K562 (cell line): ENCODE measurements around the gene ABHD18. TPM values are rescaled to one million over a fixed set of nuclear protein-coding genes. Genes with fewer than 3 reads are reported as not detected.

Experiments
- BHLHE40 ChIP-seq: IDR thresholded peaks from 2 replicates; pipeline ENCODE4 v1.6.1; 2011; ENCODE audit warnings: low read length, improper control_type of control experiment
- CCNT2 ChIP-seq: IDR thresholded peaks from 2 replicates; pipeline ENCODE4 v1.6.1; 2011; ENCODE audit warnings: borderline replicate concordance, low read depth, mild to moderate bottlenecking, moderate library complexity, mixed read lengths, low read length; ENCODE audit not compliant: insufficient read length; ENCODE audit errors: extremely low read depth
- CREB1 ChIP-seq, 2 experiments: sonication (generic) in 1 of 2; formaldehyde crosslinking in 1 of 2; IDR thresholded peaks; 2 replicates each; pipeline versions ENCODE4 v1.6.1 to v1.8.0; 2012 to 2022; ENCODE audit warnings: inconsistent platforms in 1 of 2, mild to moderate bottlenecking in 1 of 2, missing genetic modification reagents in 1 of 2, moderate library complexity in 1 of 2
- CXXC5 ChIP-seq: fragments of 250-450 bp; sonication (Bioruptor Pico); IDR thresholded peaks from 2 replicates; pipeline ENCODE4 v1.8.0; 2022; ENCODE audit warnings: inconsistent platforms, mild to moderate bottlenecking, moderate library complexity
- GTF2F1 ChIP-seq: IDR thresholded peaks from 2 replicates; pipeline ENCODE4 v1.6.1; 2011; ENCODE audit warnings: low read depth, low read length, improper control_type of control experiment
- HIVEP1 ChIP-seq: fragments of 250-450 bp; sonication (Bioruptor Pico); IDR thresholded peaks from 2 replicates; pipeline ENCODE4 v1.4.0; 2020; ENCODE audit warnings: mild to moderate bottlenecking
- PRMT5 ChIP-seq: sonication (generic); formaldehyde crosslinking; IDR thresholded peaks from 2 replicates; pipeline ENCODE4 v1.5.0; 2020; ENCODE audit warnings: missing genetic modification reagents
- RAD51 ChIP-seq: fragments of 450-650 bp; IDR thresholded peaks from 2 replicates; pipeline ENCODE4 v1.7.1; 2016; ENCODE audit warnings: low read depth, mild to moderate bottlenecking, borderline replicate concordance
- SAFB ChIP-seq: fragments of 200-400 bp; formaldehyde crosslinking; IDR thresholded peaks from 2 replicates; pipeline ENCODE4 v1.6.1; 2017; ENCODE audit warnings: low read depth, low read length, borderline replicate concordance
- SP2 ChIP-seq: IDR thresholded peaks from 2 replicates; pipeline ENCODE4 v1.6.1; 2011; ENCODE audit warnings: mild to moderate bottlenecking, low read depth, low read length, moderate library complexity; ENCODE audit not compliant: poor library complexity, severe bottlenecking; ENCODE audit errors: extremely low read depth
- ZNF316 ChIP-seq: fragments of 450-650 bp; IDR thresholded peaks from 2 replicates; pipeline ENCODE4 v1.6.1; 2016
- ZNF57 ChIP-seq: fragments of 450-650 bp; formaldehyde crosslinking; IDR thresholded peaks from 2 replicates; pipeline ENCODE4 v1.4.0; 2020; ENCODE audit warnings: mild to moderate bottlenecking, moderate library complexity
- ZNF583 ChIP-seq: fragments of 250-450 bp; sonication (Bioruptor Pico); IDR thresholded peaks from 2 replicates; pipeline ENCODE4 v1.4.0; 2020
- ZNF586 ChIP-seq: fragments of 450-650 bp; formaldehyde crosslinking; conservative IDR thresholded peaks from 2 replicates; pipeline ENCODE4 v1.4.0; 2020; ENCODE audit warnings: mild to moderate bottlenecking, moderate library complexity
- polyA plus RNA-seq, 8 experiments: library from polyadenylated mRNA; depleted of rRNA in 4 of 8; stranded (reverse) in 5 of 8; unstranded in 3 of 8; fragments of >200 nt; fragmentation: Nextera tagmentation in 2 of 8; fragmentation: Illumina TruSeq in 1 of 8; extraction: Ambion mirVana in 2 of 8; extraction: Trizol in 1 of 8; gene quantifications; 2 replicates each; pipeline versions ENCODE4 v1.2.1 to v1.2.3, GENCODE V29; 2011 to 2014; ENCODE audit warnings: inconsistent platforms in 1 of 8, missing spikeins in 1 of 8
- total RNA-seq, 7 experiments: library from RNA; depleted of rRNA in 6 of 7; stranded (reverse); fragments of >200 nt in 6 of 7; fragmentation: Illumina TruSeq in 2 of 7; extraction: Trizol in 2 of 7; gene quantifications; 2 replicates each; pipeline versions ENCODE4 v1.2.1 to v1.2.3, GENCODE V29; 2011 to 2021; ENCODE audit warnings: low replicate concordance in 1 of 7
- TF ChIP-seq, protein P1 (sequence below): sonication (generic); formaldehyde crosslinking; IDR thresholded peaks from 2 replicates; pipeline ENCODE4 v1.8.1; 2023; ENCODE audit warnings: missing genetic modification reagents, mild to moderate bottlenecking, borderline replicate concordance
- TF ChIP-seq, protein P2 (sequence below): sonication (generic); formaldehyde crosslinking; IDR thresholded peaks from 2 replicates; pipeline ENCODE4 v1.8.1; 2022; ENCODE audit warnings: missing genetic modification reagents
- TF ChIP-seq, protein P3 (sequence below): fragments of 450-650 bp; IDR thresholded peaks from 2 replicates; pipeline ENCODE4 v1.6.1; 2017; ENCODE audit warnings: mild to moderate bottlenecking, moderate library complexity
- TF ChIP-seq, protein P4 (sequence below): fragments of 200-800 bp; sonication (Bioruptor generic); IDR thresholded peaks from 2 replicates; pipeline ENCODE4 v1.6.1; 2017; ENCODE audit warnings: missing genetic modification characterization, missing compliant biosample characterization

The ABHD18 gene
- total and polyA plus RNA-seq, 9 of the 15 experiments (the other 6 are each of a cell fraction or from before 2014, with no cell fraction given), result 6.1 to 25.0 (median 16.0) TPM

DNA sequence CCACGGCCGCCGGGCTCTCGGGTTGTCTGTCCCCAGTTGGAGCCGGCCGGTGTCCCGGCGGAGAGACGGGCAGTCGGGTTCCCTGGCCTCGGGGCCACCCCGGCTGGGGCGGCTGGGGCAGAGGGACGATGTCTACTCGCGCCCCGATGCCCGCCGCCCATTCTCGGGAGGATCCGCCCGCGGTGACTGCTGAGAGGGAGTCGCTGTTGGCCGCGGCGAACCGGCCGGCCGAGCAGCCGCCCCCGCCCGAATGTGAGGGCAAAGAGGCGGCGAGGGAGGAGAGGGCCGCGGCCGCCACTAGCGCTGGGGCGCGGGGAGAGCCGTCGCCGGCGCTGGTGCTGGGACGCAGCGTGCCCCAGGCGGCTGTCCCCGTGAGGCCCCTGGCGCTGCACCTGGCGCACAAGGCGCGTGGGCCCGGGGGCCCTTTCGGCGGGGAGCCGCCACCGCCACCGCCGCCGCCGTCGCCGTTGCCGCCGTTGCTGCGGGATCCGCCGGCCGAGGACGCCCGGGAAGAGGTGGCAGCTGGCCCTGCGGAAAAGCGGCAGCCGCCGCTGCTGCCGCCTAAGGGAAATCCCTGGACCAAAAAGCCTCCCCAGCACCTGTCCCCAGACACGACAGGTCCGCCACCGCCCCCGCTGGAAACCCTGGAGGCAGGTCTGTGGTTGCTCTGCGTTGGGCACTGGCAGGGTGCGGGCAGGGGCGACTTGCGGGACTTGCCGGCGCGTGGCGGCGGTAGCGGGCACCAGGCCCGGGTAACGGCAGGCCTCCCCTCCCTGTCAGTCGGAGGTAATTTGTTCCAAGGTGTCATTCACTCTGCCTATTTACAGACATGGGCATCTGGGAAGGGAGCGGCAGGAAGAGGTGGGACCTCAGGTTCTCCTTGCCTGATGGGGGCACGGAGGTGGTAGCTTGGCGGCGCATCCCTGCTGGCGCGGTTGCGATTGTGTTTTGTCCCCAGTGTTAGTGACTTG is 96.6 kb downstream of the ABHD18 start (continued):
- TF ChIP-seq, protein P1, sequence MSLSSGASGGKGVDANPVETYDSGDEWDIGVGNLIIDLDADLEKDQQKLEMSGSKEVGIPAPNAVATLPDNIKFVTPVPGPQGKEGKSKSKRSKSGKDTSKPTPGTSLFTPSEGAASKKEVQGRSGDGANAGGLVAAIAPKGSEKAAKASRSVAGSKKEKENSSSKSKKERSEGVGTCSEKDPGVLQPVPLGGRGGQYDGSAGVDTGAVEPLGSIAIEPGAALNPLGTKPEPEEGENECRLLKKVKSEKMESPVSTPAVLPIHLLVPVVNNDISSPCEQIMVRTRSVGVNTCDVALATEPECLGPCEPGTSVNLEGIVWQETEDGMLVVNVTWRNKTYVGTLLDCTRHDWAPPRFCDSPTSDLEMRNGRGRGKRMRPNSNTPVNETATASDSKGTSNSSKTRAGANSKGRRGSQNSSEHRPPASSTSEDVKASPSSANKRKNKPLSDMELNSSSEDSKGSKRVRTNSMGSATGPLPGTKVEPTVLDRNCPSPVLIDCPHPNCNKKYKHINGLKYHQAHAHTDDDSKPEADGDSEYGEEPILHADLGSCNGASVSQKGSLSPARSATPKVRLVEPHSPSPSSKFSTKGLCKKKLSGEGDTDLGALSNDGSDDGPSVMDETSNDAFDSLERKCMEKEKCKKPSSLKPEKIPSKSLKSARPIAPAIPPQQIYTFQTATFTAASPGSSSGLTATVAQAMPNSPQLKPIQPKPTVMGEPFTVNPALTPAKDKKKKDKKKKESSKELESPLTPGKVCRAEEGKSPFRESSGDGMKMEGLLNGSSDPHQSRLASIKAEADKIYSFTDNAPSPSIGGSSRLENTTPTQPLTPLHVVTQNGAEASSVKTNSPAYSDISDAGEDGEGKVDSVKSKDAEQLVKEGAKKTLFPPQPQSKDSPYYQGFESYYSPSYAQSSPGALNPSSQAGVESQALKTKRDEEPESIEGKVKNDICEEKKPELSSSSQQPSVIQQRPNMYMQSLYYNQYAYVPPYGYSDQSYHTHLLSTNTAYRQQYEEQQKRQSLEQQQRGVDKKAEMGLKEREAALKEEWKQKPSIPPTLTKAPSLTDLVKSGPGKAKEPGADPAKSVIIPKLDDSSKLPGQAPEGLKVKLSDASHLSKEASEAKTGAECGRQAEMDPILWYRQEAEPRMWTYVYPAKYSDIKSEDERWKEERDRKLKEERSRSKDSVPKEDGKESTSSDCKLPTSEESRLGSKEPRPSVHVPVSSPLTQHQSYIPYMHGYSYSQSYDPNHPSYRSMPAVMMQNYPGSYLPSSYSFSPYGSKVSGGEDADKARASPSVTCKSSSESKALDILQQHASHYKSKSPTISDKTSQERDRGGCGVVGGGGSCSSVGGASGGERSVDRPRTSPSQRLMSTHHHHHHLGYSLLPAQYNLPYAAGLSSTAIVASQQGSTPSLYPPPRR (CRISPR knock-in tag), result no peak
- TF ChIP-seq BHLHE40 (no peak), CXXC5 (CRISPR knock-in tag) (no peak; the same call in 1 of the 2 replicates), ZNF586 (CRISPR knock-in tag) (no peak), PRMT5 (no peak), CREB1 (IDR thresholded peaks at IDR 0.05) (peak; percentile 27; the same call in 1 of the 2 replicates), CREB1 (CRISPR knock-in tag; IDR thresholded peaks at IDR 0.05) (no peak), ZNF316 (no peak), GTF2F1 (no peak), SAFB (no peak), ZNF57 (CRISPR knock-in tag) (no peak), RAD51 (no peak), SP2 (no peak), CCNT2 (peak; percentile 50), HIVEP1 (CRISPR knock-in tag) (no peak), ZNF583 (no peak)
- TF ChIP-seq, protein P2, sequence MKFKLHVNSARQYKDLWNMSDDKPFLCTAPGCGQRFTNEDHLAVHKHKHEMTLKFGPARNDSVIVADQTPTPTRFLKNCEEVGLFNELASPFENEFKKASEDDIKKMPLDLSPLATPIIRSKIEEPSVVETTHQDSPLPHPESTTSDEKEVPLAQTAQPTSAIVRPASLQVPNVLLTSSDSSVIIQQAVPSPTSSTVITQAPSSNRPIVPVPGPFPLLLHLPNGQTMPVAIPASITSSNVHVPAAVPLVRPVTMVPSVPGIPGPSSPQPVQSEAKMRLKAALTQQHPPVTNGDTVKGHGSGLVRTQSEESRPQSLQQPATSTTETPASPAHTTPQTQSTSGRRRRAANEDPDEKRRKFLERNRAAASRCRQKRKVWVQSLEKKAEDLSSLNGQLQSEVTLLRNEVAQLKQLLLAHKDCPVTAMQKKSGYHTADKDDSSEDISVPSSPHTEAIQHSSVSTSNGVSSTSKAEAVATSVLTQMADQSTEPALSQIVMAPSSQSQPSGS (CRISPR knock-in tag), result no peak
- TF ChIP-seq, protein P3, sequence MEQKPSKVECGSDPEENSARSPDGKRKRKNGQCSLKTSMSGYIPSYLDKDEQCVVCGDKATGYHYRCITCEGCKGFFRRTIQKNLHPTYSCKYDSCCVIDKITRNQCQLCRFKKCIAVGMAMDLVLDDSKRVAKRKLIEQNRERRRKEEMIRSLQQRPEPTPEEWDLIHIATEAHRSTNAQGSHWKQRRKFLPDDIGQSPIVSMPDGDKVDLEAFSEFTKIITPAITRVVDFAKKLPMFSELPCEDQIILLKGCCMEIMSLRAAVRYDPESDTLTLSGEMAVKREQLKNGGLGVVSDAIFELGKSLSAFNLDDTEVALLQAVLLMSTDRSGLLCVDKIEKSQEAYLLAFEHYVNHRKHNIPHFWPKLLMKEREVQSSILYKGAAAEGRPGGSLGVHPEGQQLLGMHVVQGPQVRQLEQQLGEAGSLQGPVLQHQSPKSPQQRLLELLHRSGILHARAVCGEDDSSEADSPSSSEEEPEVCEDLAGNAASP, result no peak
- TF ChIP-seq, protein P4, sequence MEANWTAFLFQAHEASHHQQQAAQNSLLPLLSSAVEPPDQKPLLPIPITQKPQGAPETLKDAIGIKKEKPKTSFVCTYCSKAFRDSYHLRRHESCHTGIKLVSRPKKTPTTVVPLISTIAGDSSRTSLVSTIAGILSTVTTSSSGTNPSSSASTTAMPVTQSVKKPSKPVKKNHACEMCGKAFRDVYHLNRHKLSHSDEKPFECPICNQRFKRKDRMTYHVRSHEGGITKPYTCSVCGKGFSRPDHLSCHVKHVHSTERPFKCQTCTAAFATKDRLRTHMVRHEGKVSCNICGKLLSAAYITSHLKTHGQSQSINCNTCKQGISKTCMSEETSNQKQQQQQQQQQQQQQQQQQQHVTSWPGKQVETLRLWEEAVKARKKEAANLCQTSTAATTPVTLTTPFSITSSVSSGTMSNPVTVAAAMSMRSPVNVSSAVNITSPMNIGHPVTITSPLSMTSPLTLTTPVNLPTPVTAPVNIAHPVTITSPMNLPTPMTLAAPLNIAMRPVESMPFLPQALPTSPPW (CRISPR knock-in tag), result no peak
